Central memory CD8-positive, alpha-beta T cell (primary cell): ENCODE data around the gene SUPT20H.

Experiments
- ATAC-seq: fragments of 150-1000 bp; cut with Tn5 transposase; replicated peaks from 2 replicates; pipeline ENCODE4 v1.10.0; 2022; ENCODE audit warnings: mild to moderate bottlenecking, moderate FRiP score, moderate number of reproducible peaks; ENCODE audit not compliant: poor library complexity, severe bottlenecking; ENCODE audit errors: extremely low read depth
- DNase-seq, 2 donors: peaks; one replicate each; pipeline ENCODE4 v3.0.0; 2021; ENCODE audit warnings: low spot score in 2 of 2
- H3K27ac Mint-ChIP-seq: one replicate; pipeline ENCODE4 v1.8.0; 2022; ENCODE audit warnings: low read depth, mild to moderate bottlenecking, moderate library complexity, mixed read lengths
- H3K27me3 Mint-ChIP-seq: one replicate; pipeline ENCODE4 v1.8.0; 2022; ENCODE audit warnings: mixed read lengths
- H3K36me3 Mint-ChIP-seq: one replicate; pipeline ENCODE4 v1.8.0; 2022; ENCODE audit warnings: mild to moderate bottlenecking, moderate library complexity, mixed read lengths; ENCODE audit not compliant: insufficient read depth
- H3K4me1 Mint-ChIP-seq: one replicate; pipeline ENCODE4 v1.8.0; 2022; ENCODE audit warnings: mixed read lengths
- H3K4me3 Mint-ChIP-seq: one replicate; pipeline ENCODE4 v1.8.0; 2022; ENCODE audit warnings: mild to moderate bottlenecking, moderate library complexity, mixed read lengths
- H3K9me3 Mint-ChIP-seq: one replicate; pipeline ENCODE4 v1.8.0; 2022; ENCODE audit warnings: mixed read lengths

The SUPT20H gene

GRCh38 chr13:36986462-36987240 lies 72.8 kb downstream of the SUPT20H start:
- H3K9me3 Mint-ChIP-seq: no peaks in the 10 kb centered on the region
- ATAC-seq: no peak
- H3K36me3 Mint-ChIP-seq: peaks cover 52% of the 10 kb centered on the region
- DNase-seq: no peak
- H3K4me1 Mint-ChIP-seq: no peaks in the 10 kb centered on the region
- no peak overlapping the region for H3K27ac Mint-ChIP-seq
- H3K27me3 Mint-ChIP-seq: no peaks in the 10 kb centered on the region
- no peak overlapping the region for H3K4me3 Mint-ChIP-seq

GRCh38 chr13:36981156-36981743 lies 78.2 kb downstream of the SUPT20H start:
- ATAC-seq (no peak), DNase-seq (no peak)
- no peak overlapping the region for H3K4me3 Mint-ChIP-seq
- H3K27me3 Mint-ChIP-seq: no peaks in the 10 kb centered on the region
- H3K36me3 Mint-ChIP-seq: peaks cover 49% of the 10 kb centered on the region
- no peaks in the 10 kb centered on the region for H3K9me3 Mint-ChIP-seq
- H3K4me1 Mint-ChIP-seq: no peaks in the 10 kb centered on the region
- H3K27ac Mint-ChIP-seq: peak overlapping the region; percentile 17

GRCh38 chr13:36979361-36980050 lies 80.0 kb downstream of the SUPT20H start:
- Mint-ChIP-seq H3K27ac (no peak overlapping the region), H3K27me3 (no peaks in the 10 kb centered on the region), H3K4me1 (no peaks in the 10 kb centered on the region), H3K9me3 (no peaks in the 10 kb centered on the region), H3K4me3 (no peak overlapping the region), H3K36me3 (peaks cover 39% of the 10 kb centered on the region)
- ATAC-seq: no peak
- no peak for DNase-seq

- Mint-ChIP-seq H3K36me3 (peaks cover 38% of the 10 kb centered on the region), H3K4me3 (no peak overlapping the region), H3K9me3 (no peaks in the 10 kb centered on the region), H3K27ac (no peak overlapping the region), H3K4me1 (no peaks in the 10 kb centered on the region), H3K27me3 (no peaks in the 10 kb centered on the region)
- DNase-seq (no peak), ATAC-seq (no peak)
Observed at GRCh38 chr13:36975172-36975571, 84.3 kb downstream of the SUPT20H start.

GRCh38 chr13:36973621-36974295 lies 85.7 kb downstream of the SUPT20H start:
- H3K27me3 Mint-ChIP-seq: no peaks in the 10 kb centered on the region
- H3K36me3 Mint-ChIP-seq: peaks cover 37% of the 10 kb centered on the region
- no peak overlapping the region for H3K4me3 Mint-ChIP-seq
- H3K4me1 Mint-ChIP-seq: no peaks in the 10 kb centered on the region
- no peaks in the 10 kb centered on the region for H3K9me3 Mint-ChIP-seq
- H3K27ac Mint-ChIP-seq: no peak overlapping the region
- no peak for DNase-seq
- no peak for ATAC-seq

GRCh38 chr13:36973009-36973408 lies 86.5 kb downstream of the SUPT20H start:
- Mint-ChIP-seq H3K4me3 (no peak overlapping the region), H3K9me3 (no peaks in the 10 kb centered on the region), H3K27me3 (no peaks in the 10 kb centered on the region), H3K27ac (peak overlapping the region; percentile 13), H3K36me3 (peaks cover 37% of the 10 kb centered on the region), H3K4me1 (no peaks in the 10 kb centered on the region)
- ATAC-seq (no peak), DNase-seq (no peak)

GRCh38 chr13:36966404-36966803 lies 93.1 kb downstream of the SUPT20H start:
- Mint-ChIP-seq H3K36me3 (peaks cover 49% of the 10 kb centered on the region), H3K27me3 (no peaks in the 10 kb centered on the region), H3K9me3 (no peaks in the 10 kb centered on the region), H3K27ac (no peak overlapping the region), H3K4me3 (no peak overlapping the region), H3K4me1 (no peaks in the 10 kb centered on the region)
- no peak for ATAC-seq
- no peak for DNase-seq

GRCh38 chr13:36965767-36966166 lies 93.7 kb downstream of the SUPT20H start:
- ATAC-seq (no peak), DNase-seq (no peak)
- peaks cover 50% of the 10 kb centered on the region for H3K36me3 Mint-ChIP-seq
- no peak overlapping the region for H3K4me3 Mint-ChIP-seq
- no peaks in the 10 kb centered on the region for H3K27me3 Mint-ChIP-seq
- no peaks in the 10 kb centered on the region for H3K4me1 Mint-ChIP-seq
- no peaks in the 10 kb centered on the region for H3K9me3 Mint-ChIP-seq
- H3K27ac Mint-ChIP-seq: no peak overlapping the region

- no peak for DNase-seq
- Mint-ChIP-seq H3K4me3 (no peak overlapping the region), H3K4me1 (no peaks in the 10 kb centered on the region), H3K27me3 (no peaks in the 10 kb centered on the region), H3K36me3 (peaks cover 30% of the 10 kb centered on the region), H3K27ac (no peak overlapping the region), H3K9me3 (no peaks in the 10 kb centered on the region)
- no peak for ATAC-seq
Observed at GRCh38 chr13:36959456-36960116, 99.9 kb downstream of the SUPT20H start.
